ENCODE data around the gene VCL.

DNA sequence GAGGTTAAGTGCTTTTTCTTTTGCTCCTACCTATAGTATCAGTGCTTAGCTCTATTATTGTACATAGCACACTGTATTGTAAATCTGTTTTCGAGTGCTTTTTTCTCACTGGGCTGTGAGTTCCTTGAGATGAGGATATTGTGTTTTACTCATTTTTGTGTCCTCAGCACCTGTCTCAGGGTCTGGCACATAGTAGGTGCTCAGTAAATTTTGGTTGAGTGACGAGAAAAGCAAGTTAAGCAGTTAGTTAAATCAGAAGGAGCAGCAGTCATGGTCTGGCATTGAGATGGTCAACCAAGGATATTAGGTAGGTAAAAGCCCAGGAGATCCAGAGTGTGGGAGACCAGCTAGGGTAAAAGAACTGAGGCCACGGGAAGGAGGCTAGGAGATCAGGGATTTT lies 101.5 kb downstream of the VCL start:
- TF ChIP-seq, protein P1, sequence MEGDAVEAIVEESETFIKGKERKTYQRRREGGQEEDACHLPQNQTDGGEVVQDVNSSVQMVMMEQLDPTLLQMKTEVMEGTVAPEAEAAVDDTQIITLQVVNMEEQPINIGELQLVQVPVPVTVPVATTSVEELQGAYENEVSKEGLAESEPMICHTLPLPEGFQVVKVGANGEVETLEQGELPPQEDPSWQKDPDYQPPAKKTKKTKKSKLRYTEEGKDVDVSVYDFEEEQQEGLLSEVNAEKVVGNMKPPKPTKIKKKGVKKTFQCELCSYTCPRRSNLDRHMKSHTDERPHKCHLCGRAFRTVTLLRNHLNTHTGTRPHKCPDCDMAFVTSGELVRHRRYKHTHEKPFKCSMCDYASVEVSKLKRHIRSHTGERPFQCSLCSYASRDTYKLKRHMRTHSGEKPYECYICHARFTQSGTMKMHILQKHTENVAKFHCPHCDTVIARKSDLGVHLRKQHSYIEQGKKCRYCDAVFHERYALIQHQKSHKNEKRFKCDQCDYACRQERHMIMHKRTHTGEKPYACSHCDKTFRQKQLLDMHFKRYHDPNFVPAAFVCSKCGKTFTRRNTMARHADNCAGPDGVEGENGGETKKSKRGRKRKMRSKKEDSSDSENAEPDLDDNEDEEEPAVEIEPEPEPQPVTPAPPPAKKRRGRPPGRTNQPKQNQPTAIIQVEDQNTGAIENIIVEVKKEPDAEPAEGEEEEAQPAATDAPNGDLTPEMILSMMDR (conservative IDR thresholded peaks at IDR 0.05 in 1 of 2, IDR thresholded peaks at IDR 0.05 in 1 of 2; ENCODE audit: low read depth in 1 of 2, low read length in 2 of 2): no peak
- no peak for TF ChIP-seq EZH2 (IDR thresholded peaks at IDR 0.05; ENCODE audit: low read length, missing control alignments)
